A673 (cell line): Measurements from ENCODE around the gene RNF220.
"Not testable (repeated sequence)": the region's sequence is repeated elsewhere in the genome, so short reads cannot be mapped to it uniquely, and the experiment has no call there.

Experiments used
- CTCF ChIP-seq: fragments of 300-800, 200-600 bp; sonication (generic); conservative IDR thresholded peaks from 2 replicates; pipeline ENCODE4 v1.5.1; 2017; ENCODE audit warnings: low read depth, mild to moderate bottlenecking, antibody characterized with exemption, low read length, moderate library complexity, mixed read lengths
- EZH2 ChIP-seq: fragments of 200-600 bp; sonication (generic); IDR thresholded peaks from 2 replicates; pipeline ENCODE4 v1.6.1; 2017; ENCODE audit warnings: borderline replicate concordance, low read depth, mild to moderate bottlenecking, mixed read lengths, antibody characterized with exemption, low read length; ENCODE audit not compliant: poor library complexity, severe bottlenecking

DNA sequence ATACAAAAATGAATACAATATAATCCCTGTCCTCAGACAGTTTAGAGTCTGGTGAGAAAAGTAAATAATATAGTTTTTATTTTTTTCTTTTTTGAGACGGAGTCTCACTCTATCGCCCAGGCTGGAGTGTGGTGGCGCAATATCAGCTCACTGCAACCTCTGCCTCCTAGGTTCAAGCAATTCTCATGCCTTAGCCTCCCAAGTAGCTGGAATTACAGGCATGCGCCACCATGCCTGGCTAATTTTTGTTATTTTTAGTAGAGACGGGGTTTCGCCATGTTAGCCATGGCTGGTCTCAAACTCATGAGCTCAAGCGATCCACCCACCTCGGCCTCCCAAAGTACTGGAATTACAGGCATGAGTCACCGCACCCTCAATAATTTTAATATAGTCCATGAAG lies 294.3 kb downstream of the RNF220 start:
- TF ChIP-seq CTCF, EZH2: not testable (repeated sequence)
